Neuronal stem cell (in vitro differentiated cells): Measurements from ENCODE around the gene NAT8L.

Source experiments
- DNase-seq: peaks from one replicate; pipeline ENCODE4 v3.0.0-alpha.2; 2013; ENCODE audit warnings: low spot score
- H2AFZ ChIP-seq: one replicate; pipeline ENCODE4 v1.6.1; 2013; ENCODE audit warnings: mild to moderate bottlenecking, low read length, inconsistent platforms
- H2AK5ac ChIP-seq: 2 replicates; pipeline ENCODE4 v1.6.1; 2013; ENCODE audit warnings: low read depth, mild to moderate bottlenecking, inconsistent platforms, low read length, moderate library complexity, mixed read lengths
- H2BK120ac ChIP-seq: 2 replicates; pipeline ENCODE4 v1.6.1; 2013; ENCODE audit warnings: low read depth, mild to moderate bottlenecking, inconsistent platforms, low read length, moderate library complexity, mixed read lengths
- H2BK12ac ChIP-seq: one replicate; pipeline ENCODE4 v1.6.1; 2013; ENCODE audit warnings: low read length, inconsistent platforms
- H2BK15ac ChIP-seq: 2 replicates; pipeline ENCODE4 v1.6.1; 2013; ENCODE audit warnings: mild to moderate bottlenecking, low read length, inconsistent platforms, mixed read lengths
- H2BK5ac ChIP-seq: one replicate; pipeline ENCODE4 v1.6.1; 2013; ENCODE audit warnings: inconsistent platforms, mild to moderate bottlenecking, low read length, moderate library complexity
- H3K14ac ChIP-seq: one replicate; pipeline ENCODE4 v1.6.1; 2013; ENCODE audit warnings: low read length, inconsistent platforms
- H3K18ac ChIP-seq: 2 replicates; pipeline ENCODE4 v1.6.1; 2013; ENCODE audit warnings: low read length, inconsistent platforms
- H3K23ac ChIP-seq: 2 replicates; pipeline ENCODE4 v1.6.1; 2013; ENCODE audit warnings: low read depth, mild to moderate bottlenecking, mixed read lengths, low read length, inconsistent platforms; ENCODE audit not compliant: poor library complexity
- H3K27ac ChIP-seq: replicated peaks from 3 replicates; pipeline ENCODE4 v1.5.1; 2013; ENCODE audit warnings: low read length, inconsistent platforms
- H3K27me3 ChIP-seq, 3 experiments: 2 replicates each; pipeline ENCODE4 v1.6.1; 2013; ENCODE audit warnings: low read length in 3 of 3, mild to moderate bottlenecking in 2 of 3, inconsistent platforms in 1 of 3, low read depth in 1 of 3, mixed read lengths in 1 of 3, moderate library complexity in 1 of 3; ENCODE audit not compliant: control insufficient read depth in 3 of 3, insufficient read depth in 3 of 3
- H3K36me3 ChIP-seq, 2 donors: replicated peaks in 1 of 2; 2 replicates each; pipeline ENCODE4 v1.6.1; 2013; ENCODE audit warnings: low read length in 2 of 2; ENCODE audit not compliant: control insufficient read depth in 2 of 2, insufficient read depth in 2 of 2
- H3K4ac ChIP-seq: 2 replicates; pipeline ENCODE4 v1.6.1; 2013; ENCODE audit warnings: inconsistent platforms, mild to moderate bottlenecking, low read length, moderate library complexity
- H3K4me1 ChIP-seq, 2 donors: 1 replicate in 1 of 2; 2 replicates in 1 of 2; pipeline ENCODE4 v1.6.1; 2013; ENCODE audit warnings: low read length in 2 of 2, low read depth in 1 of 2; ENCODE audit not compliant: control insufficient read depth in 2 of 2, insufficient read depth in 1 of 2
- H3K4me2 ChIP-seq: one replicate; pipeline ENCODE4 v1.6.1; 2013; ENCODE audit warnings: mild to moderate bottlenecking, low read length, inconsistent platforms; ENCODE audit not compliant: insufficient read depth, poor library complexity, severe bottlenecking
- H3K4me3 ChIP-seq, 2 donors: 2 replicates each; pipeline ENCODE4 v1.5.1; 2013; ENCODE audit warnings: low read length in 2 of 2, mild to moderate bottlenecking in 2 of 2, inconsistent platforms in 1 of 2, moderate library complexity in 1 of 2
- H3K79me1 ChIP-seq: one replicate; pipeline ENCODE4 v1.6.1; 2013; ENCODE audit warnings: low read depth, mild to moderate bottlenecking, inconsistent platforms, low read length, moderate library complexity
- H3K9ac ChIP-seq: one replicate; pipeline ENCODE4 v1.6.1; 2013; ENCODE audit warnings: mild to moderate bottlenecking, low read depth, low read length, inconsistent platforms; ENCODE audit not compliant: poor library complexity
- H3K9me3 ChIP-seq, 2 donors: replicated peaks in 1 of 2; 2 replicates each; pipeline versions ENCODE3 to v1.6.1; 2013; ENCODE audit warnings: low read length in 2 of 2, mild to moderate bottlenecking in 2 of 2, inconsistent platforms in 1 of 2, low read depth in 1 of 2, mixed read lengths in 1 of 2, moderate library complexity in 1 of 2; ENCODE audit not compliant: control insufficient read depth in 2 of 2, insufficient read depth in 1 of 2
- H4K8ac ChIP-seq: one replicate; pipeline ENCODE4 v1.6.1; 2013; ENCODE audit warnings: low read depth, mild to moderate bottlenecking, inconsistent platforms, low read length, moderate library complexity
- H4K91ac ChIP-seq: one replicate; pipeline ENCODE4 v1.6.1; 2013; ENCODE audit warnings: low read length, low read depth, mild to moderate bottlenecking, inconsistent platforms; ENCODE audit not compliant: poor library complexity
- WGBS, 2 donors: extraction: QIAGEN DNeasy Blood & Tissue Kit; methylation state at CpG; one replicate each; pipeline ENCODE4 v1.1.7; 2013; ENCODE audit warnings: missing lambda C conversion rate in 2 of 2, mixed read lengths in 1 of 2; ENCODE audit not compliant: insufficient read length in 2 of 2, insufficient replicate concordance in 1 of 2; ENCODE audit errors: extremely low coverage in 2 of 2; 5-methylcytosine and 5-hydroxymethylcytosine counted together

Gene NAT8L

DNA sequence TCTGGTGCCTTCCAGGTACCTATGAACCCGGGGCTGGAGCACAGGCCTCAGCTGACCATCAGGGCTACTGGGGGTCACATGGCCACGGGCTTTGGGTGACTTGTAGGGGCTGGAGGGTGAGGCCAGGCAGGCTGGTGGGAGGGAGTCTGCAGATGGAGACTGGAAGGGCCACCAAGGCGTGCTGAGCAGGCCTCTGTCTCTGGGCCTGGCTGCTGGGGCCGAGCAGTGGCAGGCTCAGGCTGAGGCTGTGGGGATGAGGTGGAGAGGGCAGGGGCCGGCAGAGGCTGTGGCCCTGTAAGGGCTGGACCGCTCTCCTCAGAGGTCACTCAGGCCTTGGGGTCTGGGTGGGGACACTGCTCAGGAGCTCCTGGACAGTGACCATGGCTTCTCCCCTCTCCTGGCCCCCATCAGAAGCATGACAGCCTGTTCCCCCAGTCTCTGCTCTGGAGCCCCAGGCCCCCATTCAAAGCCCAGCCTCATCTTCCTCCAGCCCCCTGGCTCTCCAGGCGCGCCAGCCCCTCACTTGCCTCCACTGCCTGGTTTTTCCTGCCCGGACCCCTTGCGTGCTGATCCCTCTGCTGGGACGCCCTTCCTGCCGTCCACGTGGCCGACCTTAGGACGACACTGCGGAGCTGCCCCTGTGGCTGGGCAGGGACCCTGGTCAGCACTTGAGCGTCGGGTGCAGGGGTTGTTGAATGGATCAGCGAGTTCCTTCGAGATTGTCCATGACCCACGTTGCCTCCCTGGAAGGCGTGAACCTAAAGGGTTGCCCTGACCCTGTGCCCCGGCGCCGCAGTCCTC lies 11.1 kb upstream of the NAT8L start:
- WGBS, 2 donors, result no CpG with 5 or more reads among the region's 25 CpGs

GRCh38 chr4:2048831-2049230 lies 10.3 kb upstream of the NAT8L start:
- peaks cover 2% of the 10 kb centered on the region for H3K79me1 ChIP-seq
- H3K14ac ChIP-seq, result no peak overlapping the region
- H3K9me3 ChIP-seq, result peaks cover 0 to 7% of the 10 kb centered on the region in 2 donors
- H3K4me2 ChIP-seq, result no peak overlapping the region
- no CpG with 5 or more reads among the region's 8 CpGs for WGBS, 2 donors
- H2BK120ac ChIP-seq, result no peak overlapping the region
- no peak overlapping the region for H2AFZ ChIP-seq
- no peak overlapping the region for H3K18ac ChIP-seq
- H3K36me3 ChIP-seq, result peaks cover 0 to 12% of the 10 kb centered on the region in 2 donors
- H3K23ac ChIP-seq, result no peak overlapping the region
- no peak overlapping the region for H2AK5ac ChIP-seq
- H2BK15ac ChIP-seq, result no peak overlapping the region
- no peak overlapping the region for H2BK5ac ChIP-seq
- no peak overlapping the region for H4K91ac ChIP-seq
- no peaks in the 10 kb centered on the region for H3K4me1 ChIP-seq
- no peak overlapping the region for H3K4ac ChIP-seq
- H3K27ac ChIP-seq, result no peak overlapping the region
- H3K4me3 ChIP-seq, result no peak overlapping the region
- no peak for DNase-seq
- no peak overlapping the region for H2BK12ac ChIP-seq
- H3K27me3 ChIP-seq, result peaks cover 0 to 2% (median 0%) of the 10 kb centered on the region in 3 experiments
- no peak overlapping the region for H4K8ac ChIP-seq
- no peak overlapping the region for H3K9ac ChIP-seq

More for the DNA sequence above, 11.1 kb upstream of the NAT8L start:
- Histone ChIP-seq H2AK5ac (peak overlapping the region; percentile 53), H3K4ac (no peak overlapping the region), H3K4me2 (no peak overlapping the region), H2BK5ac (peak overlapping the region; percentile 13), H2AFZ (no peak overlapping the region), H2BK12ac (no peak overlapping the region), H3K79me1 (peaks cover 2% of the 10 kb centered on the region), H3K4me1 (peaks cover 0 to 2% of the 10 kb centered on the region in 2 donors), H4K91ac (no peak overlapping the region), H3K36me3 (peaks cover 0 to 17% of the 10 kb centered on the region in 2 donors), H2BK15ac (peak overlapping the region; percentile 85), H3K9ac (peak overlapping the region; percentile 60), H3K4me3 (peak overlapping the region in 1 of 2 donors; percentile 35), H3K14ac (peak overlapping the region; percentile 100), H3K27ac (no peak overlapping the region), H3K23ac (peak overlapping the region; percentile 73), H3K27me3 (peaks cover 0 to 3% (median 0%) of the 10 kb centered on the region in 3 experiments), H3K18ac (peak overlapping the region; percentile 52), H3K9me3 (peaks cover 0 to 7% of the 10 kb centered on the region in 2 donors), H2BK120ac (no peak overlapping the region), H4K8ac (no peak overlapping the region)
- DNase-seq, result no peak

- no peak overlapping the region for H3K18ac ChIP-seq
- peaks cover 2% of the 10 kb centered on the region for H3K79me1 ChIP-seq
- no peak overlapping the region for H4K8ac ChIP-seq
- no peak overlapping the region for H2BK120ac ChIP-seq
- H3K9ac ChIP-seq, result no peak overlapping the region
- no peak overlapping the region for H3K4me3 ChIP-seq
- H4K91ac ChIP-seq, result no peak overlapping the region
- H2BK12ac ChIP-seq, result no peak overlapping the region
- H3K4me1 ChIP-seq, result no peaks in the 10 kb centered on the region
- H2BK15ac ChIP-seq, result no peak overlapping the region
- no peak for DNase-seq
- no peak overlapping the region for H3K4me2 ChIP-seq
- WGBS, 2 donors, result no CpG with 5 or more reads among the region's 7 CpGs
- H2AFZ ChIP-seq, result no peak overlapping the region
- H3K23ac ChIP-seq, result no peak overlapping the region
- peaks cover 0 to 6% of the 10 kb centered on the region in 2 donors for H3K9me3 ChIP-seq
- no peak overlapping the region for H2BK5ac ChIP-seq
- H3K14ac ChIP-seq, result no peak overlapping the region
- no peak overlapping the region for H3K27ac ChIP-seq
- H3K27me3 ChIP-seq, result peaks cover 0 to 2% (median 0%) of the 10 kb centered on the region in 3 experiments
- no peak overlapping the region for H3K4ac ChIP-seq
- H2AK5ac ChIP-seq, result no peak overlapping the region
- peaks cover 0 to 6% of the 10 kb centered on the region in 2 donors for H3K36me3 ChIP-seq
These were observed 9.7 kb upstream of the NAT8L start for GRCh38 chr4:2049381-2049780.

- no peak for DNase-seq
- Histone ChIP-seq H2BK12ac (no peak overlapping the region), H3K4ac (no peak overlapping the region), H3K27me3 (peaks cover 0 to 2% (median 0%) of the 10 kb centered on the region in 3 experiments), H2BK5ac (no peak overlapping the region), H3K27ac (no peak overlapping the region), H4K91ac (no peak overlapping the region), H3K36me3 (peaks cover 0 to 2% of the 10 kb centered on the region in 2 donors), H2BK120ac (no peak overlapping the region), H3K14ac (no peak overlapping the region), H2AK5ac (no peak overlapping the region), H3K4me3 (no peak overlapping the region), H3K4me2 (no peak overlapping the region), H3K18ac (no peak overlapping the region), H3K4me1 (no peaks in the 10 kb centered on the region), H2AFZ (no peak overlapping the region), H2BK15ac (no peak overlapping the region), H4K8ac (no peak overlapping the region), H3K9me3 (peaks cover 0 to 1% of the 10 kb centered on the region in 2 donors), H3K23ac (no peak overlapping the region), H3K9ac (no peak overlapping the region), H3K79me1 (peaks cover 2% of the 10 kb centered on the region)
- WGBS, 2 donors, result no CpG with 5 or more reads among the region's 7 CpGs
These were observed 9.3 kb upstream of the NAT8L start for GRCh38 chr4:2049811-2050210.
